Ovary (tissue), 9 donors: ENCODE data around the gene CLDN18. TPM values are rescaled to one million over a fixed set of nuclear protein-coding genes. Genes with fewer than 3 reads are reported as not detected.

Source experiments
- DNase-seq, 5 donors: peaks; one replicate each; pipeline ENCODE4 v3.0.0-alpha.2; 2019 to 2020
- H3K27ac ChIP-seq, 2 donors: fragments of 200-600 bp; one replicate each; pipeline versions ENCODE4 v1.5.1 to v1.8.0; 2019 to 2022
- H3K27me3 ChIP-seq: fragments of 200-600 bp; one replicate; pipeline ENCODE4 v1.8.0; 2022
- H3K36me3 ChIP-seq: fragments of 200-600 bp; sonication (generic); one replicate; pipeline ENCODE4 v1.5.1; 2019
- H3K4me1 ChIP-seq: one replicate; pipeline ENCODE4 v1.8.1; 2013; ENCODE audit warnings: mild to moderate bottlenecking, moderate library complexity; ENCODE audit not compliant: insufficient read depth
- H3K4me3 ChIP-seq: fragments of 200-600 bp; sonication (generic); one replicate; pipeline ENCODE4 v1.5.1; 2017
- H3K9me3 ChIP-seq, 2 donors: fragments of 200-600 bp in 1 of 2; sonication (generic) in 1 of 2; one replicate each; pipeline versions ENCODE4 v1.5.1 to v1.8.1; 2013 to 2019; ENCODE audit warnings: mild to moderate bottlenecking in 1 of 2, moderate library complexity in 1 of 2
- CTCF ChIP-seq, 3 donors: fragments of 450-650 bp in 2 of 3; fragments of 200-600 bp in 1 of 3; IDR thresholded peaks; one replicate each; pipeline versions ENCODE4 v1.5.1 to v1.8.0; 2016 to 2022; ENCODE audit warnings: antibody characterized with exemption in 3 of 3, mild to moderate bottlenecking in 1 of 3
- EP300 ChIP-seq: sonication (generic); formaldehyde crosslinking; IDR thresholded peaks from one replicate; pipeline ENCODE4 v1.6.1; 2017; ENCODE audit warnings: antibody characterized with exemption
- POLR2A ChIP-seq: fragments of 450-650 bp; IDR thresholded peaks from one replicate; pipeline ENCODE4 v1.6.1; 2017; ENCODE audit warnings: antibody characterized with exemption, mild to moderate bottlenecking, moderate library complexity
- WGBS, 3 donors: extraction: QIAGEN DNeasy Blood & Tissue Kit in 1 of 3; methylation state at CpG; one replicate each; pipeline versions ENCODE4 v1.1.5 to v1.1.7; 2013 to 2017; 5-methylcytosine and 5-hydroxymethylcytosine counted together
- intact Hi-C, 4 donors: fragments of 100-400 bp; cut with DNase I; formaldehyde crosslinking; loops; one replicate each; pipeline versions ENCODE4 v1.11.0 to v1.15.1; 2022 to 2023
- polyA plus RNA-seq, 2 donors: library from polyadenylated mRNA; stranded (reverse); fragments of 200-250 nt in 1 of 2; fragments of 350-450 nt in 1 of 2; fragmentation: Illumina TruSeq in 1 of 2; extraction: RNeasy Lipid Tissue Mini Kit (QIAGEN cat#74804) in 1 of 2; gene quantifications; one replicate each; pipeline ENCODE4 v1.2.3, GENCODE V29; 2013 to 2014
- total RNA-seq, 7 donors: library from RNA; depleted of rRNA in 2 of 7; stranded (reverse); fragments of >200 nt in 2 of 7; fragmentation: NEBNext Ultra II Directional in 3 of 7; extraction: Animal tissue kit (Norgen Biotek cat#: 25700) in 3 of 7; gene quantifications; one replicate each; pipeline versions ENCODE4 v1.1.0 to v1.2.4, GENCODE V29; 2016 to 2023
- donor health status: DM: no; HTN: no; CAD: no; lungs with moderate emphysema.
- donor health status: DM: no; HTN: no; CAD: no.
- donor health status: Bipolar disorder and iron deficiency.
- donor health status: DM: yes; HTN: yes; CAD: no.
- donor health status: DM: no; HTN: no; CAD: no.
- donor health status: DM: yes; HTN: yes; CAD: no.

The CLDN18 gene
- total and polyA plus RNA-seq, 9 donors, result 0.08 to 0.31 (median 0.11) TPM; not detected in 6

DNA sequence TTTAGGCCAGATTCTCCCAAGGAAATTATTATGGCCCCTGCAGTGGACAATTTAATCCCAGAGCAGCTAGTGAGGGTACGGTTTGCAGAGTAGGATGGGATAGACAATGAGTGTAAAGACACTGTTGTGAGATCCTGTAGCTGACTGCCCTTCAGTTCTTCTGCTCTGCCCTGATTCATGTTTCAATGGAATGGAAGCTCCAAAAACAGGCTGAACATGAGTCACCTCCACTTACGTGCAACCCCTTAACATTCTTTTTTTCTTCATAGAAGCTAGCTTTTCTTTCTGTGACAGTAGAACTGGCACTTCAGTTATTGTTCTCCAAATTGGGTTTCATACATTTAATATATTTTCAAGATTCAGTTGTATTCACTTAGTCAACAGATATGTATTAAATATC is 32.1 kb downstream of the CLDN18 start:
- 87 to 94% (median 91%) methylated on average over 2 of the region's 2 CpGs for WGBS, 3 donors
- intact Hi-C loops, result no loop called here

GRCh38 chr3:138043266-138044029 is 33.5 kb downstream of the CLDN18 start:
- Histone ChIP-seq H3K27me3 (no peaks in the 10 kb centered on the region), H3K36me3 (no peaks in the 10 kb centered on the region), H3K9me3 (no peaks in the 10 kb centered on the region), H3K4me3 (no peak overlapping the region), H3K27ac (no peak overlapping the region), H3K4me1 (no peaks in the 10 kb centered on the region)
- TF ChIP-seq CTCF (IDR thresholded peaks at IDR 0.05) (no peak), POLR2A (no peak), EP300 (no peak)
- 58 to 70% (median 65%) methylated on average over 3 of the region's 3 CpGs for WGBS, 3 donors
- intact Hi-C loops, result no loop called here
- DNase-seq, result no peak

More for the DNA sequence above, 32.1 kb downstream of the CLDN18 start:
- no peaks in the 10 kb centered on the region for H3K36me3 ChIP-seq
- H3K27me3 ChIP-seq, result no peaks in the 10 kb centered on the region
- no peak overlapping the region for H3K27ac ChIP-seq
- H3K4me1 ChIP-seq, result no peaks in the 10 kb centered on the region
- H3K4me3 ChIP-seq, result no peak overlapping the region
- no peaks in the 10 kb centered on the region for H3K9me3 ChIP-seq
- DNase-seq, result no peak
- TF ChIP-seq CTCF (IDR thresholded peaks at IDR 0.05) (no peak), POLR2A (no peak)

DNA sequence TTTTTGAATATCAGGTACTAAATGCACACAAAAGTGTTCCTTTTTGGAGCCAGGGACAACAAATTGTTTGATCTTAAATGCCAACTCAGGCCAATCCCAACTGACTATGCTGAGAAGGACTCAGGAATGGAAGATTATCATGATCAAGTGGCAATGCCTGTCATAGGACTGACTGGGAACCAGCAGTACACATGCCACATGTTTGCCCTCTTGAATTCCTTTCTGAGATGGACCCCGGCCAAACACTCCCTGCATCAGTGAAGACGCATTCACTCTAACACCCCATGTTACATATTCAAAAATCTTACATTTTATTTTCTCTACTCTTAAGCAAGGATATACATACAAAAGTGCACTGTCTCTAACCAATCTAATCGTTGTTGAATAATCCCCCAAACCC is 36.1 kb downstream of the CLDN18 start:
- Histone ChIP-seq H3K4me3 (no peak overlapping the region), H3K4me1 (peaks cover 1% of the 10 kb centered on the region), H3K27me3 (no peaks in the 10 kb centered on the region), H3K27ac (no peak overlapping the region), H3K36me3 (no peaks in the 10 kb centered on the region), H3K9me3 (no peaks in the 10 kb centered on the region)
- WGBS, 3 donors, result 90 to 94% (median 90%) methylated on average over 3 of the region's 3 CpGs
- intact Hi-C loops, result no loop called here
- DNase-seq, result no peak
- TF ChIP-seq POLR2A (no peak), EP300 (no peak), CTCF (IDR thresholded peaks at IDR 0.05) (no peak)

DNA sequence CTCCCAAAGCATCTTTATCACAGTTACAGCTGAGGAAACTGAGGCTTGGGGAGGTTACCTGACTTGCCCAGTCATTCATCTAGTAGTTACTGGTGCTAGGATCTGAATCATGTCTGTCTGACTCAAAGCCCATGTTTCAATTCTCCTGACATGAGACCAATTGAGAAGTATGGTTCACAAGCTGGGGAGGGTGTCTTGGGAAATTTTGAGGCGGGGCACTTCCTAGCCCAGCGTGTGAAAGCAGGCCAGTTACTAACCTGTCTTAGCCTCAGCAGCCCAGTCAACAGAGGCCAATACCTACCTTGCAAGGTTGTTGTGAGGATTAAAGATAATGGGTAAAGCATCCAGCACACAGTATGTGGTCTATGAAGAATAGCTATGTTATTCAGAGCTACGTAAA is 37.0 kb downstream of the CLDN18 start:
- Histone ChIP-seq H3K27ac (no peak overlapping the region), H3K9me3 (no peaks in the 10 kb centered on the region), H3K4me1 (peaks cover 2% of the 10 kb centered on the region), H3K36me3 (no peaks in the 10 kb centered on the region), H3K27me3 (no peaks in the 10 kb centered on the region), H3K4me3 (no peak overlapping the region)
- 54 to 96% (median 62%) methylated on average over 3 of the region's 3 CpGs for WGBS, 3 donors
- intact Hi-C loops, result no loop called here
- TF ChIP-seq POLR2A, result no peak
- no peak for TF ChIP-seq CTCF (IDR thresholded peaks at IDR 0.05)
- TF ChIP-seq EP300, result no peak
- DNase-seq, result no peak
